Testis (tissue), 3 donors: ENCODE data around the gene MEIS2. TPM values are rescaled to one million over a fixed set of nuclear protein-coding genes. Genes with fewer than 3 reads are reported as not detected.

Source experiments
- DNase-seq: peaks from one replicate; pipeline ENCODE4 v3.0.0-alpha.2; 2019
- H3K27ac ChIP-seq, 2 donors: fragments of 200-600 bp; sonication (generic); one replicate each; pipeline ENCODE4 v1.5.1; 2019
- H3K27me3 ChIP-seq: fragments of 200-600 bp; sonication (generic); one replicate; pipeline ENCODE4 v1.5.1; 2019
- H3K36me3 ChIP-seq: fragments of 200-600 bp; sonication (generic); one replicate; pipeline ENCODE4 v1.5.1; 2017; ENCODE audit warnings: low read depth; ENCODE audit errors: missing control alignments
- H3K4me1 ChIP-seq: fragments of 200-600 bp; sonication (generic); one replicate; pipeline ENCODE4 v1.5.1; 2019
- H3K4me3 ChIP-seq, 2 donors: fragments of 200-600 bp; sonication (generic); one replicate each; pipeline ENCODE4 v1.5.1; 2017 to 2019
- H3K9me3 ChIP-seq: fragments of 200-600 bp; sonication (generic); one replicate; pipeline ENCODE4 v1.5.1; 2017
- POLR2A ChIP-seq: fragments of 450-650 bp; IDR thresholded peaks from one replicate; pipeline ENCODE4 v1.6.1; 2017; ENCODE audit warnings: antibody characterized with exemption, mild to moderate bottlenecking, moderate library complexity
- WGBS, 2 donors: methylation state at CpG; one replicate each; pipeline ENCODE4 v1.1.5; 2018; 5-methylcytosine and 5-hydroxymethylcytosine counted together
- intact Hi-C: fragments of 100-400 bp; cut with DNase I; formaldehyde crosslinking; loops from one replicate; pipeline ENCODE4 v1.15.1; 2023; ENCODE audit warnings: low total_unique reads
- polyA plus RNA-seq: library from polyadenylated mRNA; stranded (reverse); fragments of 350-450 nt; fragmentation: Illumina TruSeq; extraction: RNeasy Lipid Tissue Mini Kit (QIAGEN cat#74804); gene quantifications from one replicate; pipeline ENCODE4 v1.2.3, GENCODE V29; 2014; ENCODE audit warnings: low read depth, low replicate concordance; ENCODE audit not compliant: insufficient read depth
- total RNA-seq, 2 donors: library from RNA; depleted of rRNA; stranded (reverse); fragments of >200 nt; gene quantifications; one replicate each; pipeline ENCODE4 v1.2.3, GENCODE V29; 2016
- TF ChIP-seq, protein P1 (sequence below), 3 experiments: fragments of 450-650 bp in 2 of 3; fragments of 200-600 bp in 1 of 3; sonication (generic) in 1 of 3; IDR thresholded peaks; one replicate each; pipeline ENCODE4 v1.5.1; 2016 to 2019; ENCODE audit warnings: antibody characterized with exemption in 3 of 3, mild to moderate bottlenecking in 2 of 3, moderate library complexity in 1 of 3

Gene MEIS2
- total and polyA plus RNA-seq, 3 donors from 2014 or later, result 7.0 to 19.4 (median 15.7) TPM

DNA sequence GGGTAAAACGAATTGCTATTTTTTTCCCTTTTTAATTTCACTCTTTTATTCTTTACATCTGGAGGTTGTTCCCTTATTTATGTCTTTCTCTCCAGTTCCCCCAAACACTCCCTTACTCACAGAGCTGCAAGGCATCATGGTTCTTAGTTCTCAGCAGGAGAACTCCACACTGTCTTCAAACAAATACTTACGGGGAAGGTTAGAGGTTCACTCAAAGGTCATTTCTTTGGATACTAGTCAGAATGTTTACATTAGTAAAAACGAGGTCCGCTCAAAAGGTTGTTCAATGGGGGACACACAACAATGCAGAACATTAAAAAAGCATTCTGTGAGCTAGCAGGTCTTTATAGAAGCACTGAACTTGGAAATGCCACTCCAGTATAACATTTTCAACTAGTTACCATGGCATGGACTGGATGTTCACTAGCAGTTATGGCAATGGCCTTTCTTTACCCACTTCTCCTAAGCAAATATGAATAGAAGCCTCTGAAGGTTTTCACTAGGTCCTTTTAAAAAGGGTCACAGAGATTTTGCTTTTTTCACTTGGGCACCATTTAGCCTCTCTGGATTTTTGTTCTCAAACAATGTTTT, 201.7 kb downstream of the MEIS2 start:
- H3K36me3 ChIP-seq, result no peaks in the 10 kb centered on the region
- no peaks in the 10 kb centered on the region for H3K9me3 ChIP-seq
- no peak overlapping the region for H3K27ac ChIP-seq
- TF ChIP-seq POLR2A, result no peak
- no peaks in the 10 kb centered on the region for H3K27me3 ChIP-seq
- WGBS, 2 donors, result 54 to 62% methylated on average over 4 of the region's 4 CpGs
- DNase-seq, result no peak
- H3K4me3 ChIP-seq, result no peak overlapping the region
- H3K4me1 ChIP-seq, result no peaks in the 10 kb centered on the region
- intact Hi-C loops, result no loop called here

DNA sequence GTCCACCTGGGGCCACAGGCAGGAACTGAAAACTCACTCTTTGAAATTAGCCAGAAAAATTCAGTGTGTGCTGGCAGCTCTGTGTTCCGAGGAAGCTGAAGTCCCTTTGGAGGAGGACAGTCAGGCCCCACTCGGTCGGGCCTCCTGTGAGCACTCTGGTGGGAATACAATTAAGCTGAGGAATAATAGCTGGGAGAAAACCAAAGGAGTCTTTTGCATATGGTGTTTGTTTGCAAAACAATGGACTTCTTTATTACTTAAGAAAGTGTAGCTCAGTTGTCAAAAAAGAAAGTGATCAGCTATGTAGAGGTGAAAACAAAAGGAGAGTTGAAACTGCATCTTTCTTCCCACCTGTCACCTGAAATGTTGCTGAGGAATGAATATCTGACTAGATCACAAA, 202.5 kb downstream of the MEIS2 start:
- no peak overlapping the region for H3K4me3 ChIP-seq
- intact Hi-C loops, result no loop called here
- no peaks in the 10 kb centered on the region for H3K4me1 ChIP-seq
- no peaks in the 10 kb centered on the region for H3K36me3 ChIP-seq
- H3K27ac ChIP-seq, result no peak overlapping the region
- WGBS, 2 donors, result 51 to 61% methylated on average over 3 of the region's 3 CpGs
- H3K27me3 ChIP-seq, result no peaks in the 10 kb centered on the region
- no peak for DNase-seq
- no peaks in the 10 kb centered on the region for H3K9me3 ChIP-seq
- TF ChIP-seq POLR2A, result no peak
- TF ChIP-seq, protein P1, sequence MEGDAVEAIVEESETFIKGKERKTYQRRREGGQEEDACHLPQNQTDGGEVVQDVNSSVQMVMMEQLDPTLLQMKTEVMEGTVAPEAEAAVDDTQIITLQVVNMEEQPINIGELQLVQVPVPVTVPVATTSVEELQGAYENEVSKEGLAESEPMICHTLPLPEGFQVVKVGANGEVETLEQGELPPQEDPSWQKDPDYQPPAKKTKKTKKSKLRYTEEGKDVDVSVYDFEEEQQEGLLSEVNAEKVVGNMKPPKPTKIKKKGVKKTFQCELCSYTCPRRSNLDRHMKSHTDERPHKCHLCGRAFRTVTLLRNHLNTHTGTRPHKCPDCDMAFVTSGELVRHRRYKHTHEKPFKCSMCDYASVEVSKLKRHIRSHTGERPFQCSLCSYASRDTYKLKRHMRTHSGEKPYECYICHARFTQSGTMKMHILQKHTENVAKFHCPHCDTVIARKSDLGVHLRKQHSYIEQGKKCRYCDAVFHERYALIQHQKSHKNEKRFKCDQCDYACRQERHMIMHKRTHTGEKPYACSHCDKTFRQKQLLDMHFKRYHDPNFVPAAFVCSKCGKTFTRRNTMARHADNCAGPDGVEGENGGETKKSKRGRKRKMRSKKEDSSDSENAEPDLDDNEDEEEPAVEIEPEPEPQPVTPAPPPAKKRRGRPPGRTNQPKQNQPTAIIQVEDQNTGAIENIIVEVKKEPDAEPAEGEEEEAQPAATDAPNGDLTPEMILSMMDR (IDR thresholded peaks at IDR 0.05), result no peak

DNA sequence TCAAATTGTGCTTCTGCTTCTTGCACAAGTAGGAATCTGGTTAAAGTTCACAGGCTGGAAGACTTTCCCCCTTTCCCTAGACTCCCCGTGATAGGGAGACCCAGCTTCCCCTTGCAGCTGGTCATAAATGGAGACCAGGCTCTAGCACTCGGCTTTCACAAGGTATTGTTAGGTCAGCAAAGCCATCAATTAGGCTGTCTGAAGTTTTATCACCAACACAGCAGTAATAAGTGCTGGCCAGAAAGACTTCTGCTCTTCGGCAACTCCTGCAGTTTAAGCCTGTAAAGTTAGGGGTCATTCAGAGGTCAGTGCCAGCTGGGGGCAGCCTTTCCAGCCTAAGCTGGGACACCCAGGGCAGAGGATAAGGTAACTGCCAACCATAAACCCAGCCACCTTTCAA, 203.4 kb downstream of the MEIS2 start:
- no peak for DNase-seq
- no peaks in the 10 kb centered on the region for H3K27me3 ChIP-seq
- intact Hi-C loops, result no loop called here
- H3K36me3 ChIP-seq, result no peaks in the 10 kb centered on the region
- no peak overlapping the region for H3K4me3 ChIP-seq
- no peaks in the 10 kb centered on the region for H3K4me1 ChIP-seq
- TF ChIP-seq POLR2A, result no peak
- TF ChIP-seq, protein P1 (IDR thresholded peaks at IDR 0.05), result no peak
- no peaks in the 10 kb centered on the region for H3K9me3 ChIP-seq
- no peak overlapping the region for H3K27ac ChIP-seq
- WGBS, 2 donors, result 69% methylated on average over 3 of the region's 3 CpGs

DNA sequence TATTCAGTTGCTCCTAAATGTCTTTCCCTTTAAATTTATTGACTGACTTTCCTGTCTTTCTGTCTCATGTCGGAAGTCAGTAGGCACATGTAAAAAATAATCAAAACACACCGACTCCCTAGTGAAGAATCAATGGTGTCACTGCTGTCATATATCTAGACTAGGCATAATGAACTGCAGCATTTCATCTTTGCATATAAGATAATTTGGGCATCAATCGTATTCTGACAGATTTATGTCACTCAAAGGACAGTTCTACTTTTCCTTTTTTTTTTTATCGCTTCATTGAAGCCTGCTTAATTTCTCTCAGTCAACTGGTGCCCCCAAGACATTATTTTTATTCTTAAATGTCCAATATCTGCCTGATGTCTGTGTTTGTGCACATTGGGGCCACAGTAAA, 206.3 kb downstream of the MEIS2 start:
- Histone ChIP-seq H3K4me3 (no peak overlapping the region), H3K36me3 (no peaks in the 10 kb centered on the region), H3K27ac (no peak overlapping the region), H3K4me1 (no peaks in the 10 kb centered on the region), H3K9me3 (no peaks in the 10 kb centered on the region), H3K27me3 (no peaks in the 10 kb centered on the region)
- intact Hi-C loops, result no loop called here
- TF ChIP-seq POLR2A, result no peak
- TF ChIP-seq, protein P1 (IDR thresholded peaks at IDR 0.05), result no peak
- WGBS, 2 donors, result 83 to 89% methylated on average over 4 of the region's 4 CpGs
- no peak for DNase-seq

DNA sequence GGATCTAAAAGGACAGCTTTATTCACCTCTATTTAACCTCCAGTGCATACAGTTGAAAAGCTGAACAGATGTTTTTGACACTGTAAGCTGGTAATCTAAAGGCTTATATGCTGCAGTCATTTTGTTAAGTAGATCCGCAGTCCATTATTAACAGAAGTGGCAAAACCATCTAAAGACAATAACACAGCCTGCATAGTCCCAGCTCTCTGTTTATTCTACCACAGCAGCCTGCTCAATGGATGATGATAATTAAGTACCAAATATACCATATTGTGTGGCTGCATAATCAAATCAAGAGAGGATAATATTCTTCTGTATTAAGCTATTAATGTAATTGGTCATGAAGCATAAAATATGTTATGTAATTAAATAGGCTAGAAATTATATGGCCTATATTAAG, 207.1 kb downstream of the MEIS2 start:
- Histone ChIP-seq H3K4me3 (no peak overlapping the region), H3K27ac (no peak overlapping the region), H3K9me3 (no peaks in the 10 kb centered on the region), H3K27me3 (no peaks in the 10 kb centered on the region), H3K36me3 (no peaks in the 10 kb centered on the region), H3K4me1 (no peaks in the 10 kb centered on the region)
- 100% methylated on average over 1 of the region's 1 CpG for WGBS, 2 donors
- TF ChIP-seq POLR2A, result no peak
- TF ChIP-seq, protein P1 (IDR thresholded peaks at IDR 0.05), result no peak
- intact Hi-C loops, result no loop called here
- no peak for DNase-seq
